ENCODE results near the gene GAREM1.

GRCh38 chr18:32468147-32468845 lies 2.4 kb downstream of the GAREM1 start:
- TF ChIP-seq CTCF (conservative IDR thresholded peaks at IDR 0.05) = no peak
- TF ChIP-seq EZH2 (IDR thresholded peaks at IDR 0.05; ENCODE audit: low read depth) = no peak

All from PC-9 (cell line).